ENCODE results near the gene GRK6. TPM values are rescaled to one million over a fixed set of nuclear protein-coding genes. Genes with fewer than 3 reads are reported as not detected.

GRK6 gene
- total and polyA plus RNA-seq, 9 of the 15 experiments (the other 6 are each of a cell fraction or from before 2014, with no cell fraction given): 0.63 to 122 (median 44.5) TPM

GRCh38 chr5:177474002-177474476 is 47.6 kb downstream of the GRK6 start:
- peak overlapping the region; percentile 24; the same call in 1 of the 3 replicates for H3K27ac ChIP-seq (ENCODE audit: extremely low read depth, low read depth, low read length)
- H3K4me1 ChIP-seq (replicated peaks in 1 of 2; ENCODE audit: control insufficient read depth in 2 of 2, insufficient read depth in 2 of 2, low read length in 2 of 2): peaks cover 25 to 67% of the 10 kb centered on the region in 2 experiments
- DNase-seq (ENCODE audit: extremely low read depth in 1 of 4, low spot score in 3 of 4): no peak
- H4K20me1 ChIP-seq (replicated peaks; ENCODE audit: control insufficient read depth, insufficient read depth, low read length): no peaks in the 10 kb centered on the region; the same call in 1 of the 2 replicates
- H3K79me2 ChIP-seq (ENCODE audit: control insufficient read depth, insufficient read depth, low read length): peaks cover 36% of the 10 kb centered on the region
- peak overlapping the region; percentile 78 for H2AFZ ChIP-seq (ENCODE audit: low read depth, low read length)
- no peak for FAIRE-seq
- peaks cover 16% of the 10 kb centered on the region; the same call in 1 of the 3 replicates for H3K36me3 ChIP-seq (ENCODE audit: control insufficient read depth, insufficient read depth, low read length)
- ChIA-PET POLR2A (interaction anchor here (0.7 to 1.7 kb wide), 5 partner anchors 11 to 26 kb away, joined by 3 to 10 read pairs (median 4); no protein-coding TSS in a partner anchor), CTCF (ENCODE audit: low intra/inter-chr PET ratio) (interaction anchor here (0.7 kb wide), 1 partner anchor 114 kb away, joined by 3 read pairs; no protein-coding TSS in a partner anchor)
- H3K9ac ChIP-seq (ENCODE audit: insufficient read depth in 1 of 2, low read depth in 2 of 2, low read length in 2 of 2): peak overlapping the region; percentile 42 to 70; a peak in 2 of 4 replicates
- intact Hi-C loops (cut with micrococcal nuclease) (no loop called here), in situ Hi-C loops (cut with MboI) (no loop called here)
- WGBS (ENCODE audit: insufficient coverage, low coverage, missing lambda C conversion rate): 38% methylated on average over 7 of the region's 7 CpGs
- no peak for ATAC-seq
- H3K9me1 ChIP-seq (ENCODE audit: control insufficient read depth, insufficient read depth, low read length): no peaks in the 10 kb centered on the region
- H3K27me3 ChIP-seq (ENCODE audit: control insufficient read depth in 2 of 2, insufficient read depth in 2 of 2, low read length in 2 of 2): no peaks in the 10 kb centered on the region
- no peaks in the 10 kb centered on the region for H3K9me3 ChIP-seq (replicated peaks; ENCODE audit: control insufficient read depth, insufficient read depth, low read depth, low read length)
- H3K4me3 ChIP-seq: no peak overlapping the region
- no TSS peak for BruUV-seq (replicated peaks)
- H3K4me2 ChIP-seq (ENCODE audit: insufficient read depth, low read length): peak overlapping the region; percentile 30
- TF ChIP-seq ARID2 (IDR thresholded peaks at IDR 0.05) (no peak), RBBP5 (IDR thresholded peaks at IDR 0.05; ENCODE audit: borderline replicate concordance, insufficient read depth, low read length, poor library complexity, severe bottlenecking) (peak; percentile 28), ESRRA (IDR thresholded peaks at IDR 0.05; ENCODE audit: borderline replicate concordance, low read depth) (no peak), GTF3C2 (IDR thresholded peaks at IDR 0.05; ENCODE audit: borderline replicate concordance, extremely low read depth, insufficient read length) (no peak)
- TF ChIP-seq, protein P1, sequence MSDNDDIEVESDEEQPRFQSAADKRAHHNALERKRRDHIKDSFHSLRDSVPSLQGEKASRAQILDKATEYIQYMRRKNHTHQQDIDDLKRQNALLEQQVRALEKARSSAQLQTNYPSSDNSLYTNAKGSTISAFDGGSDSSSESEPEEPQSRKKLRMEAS (CRISPR knock-in tag; IDR thresholded peaks at IDR 0.05): peak; percentile 56
- TF ChIP-seq, protein P2, sequence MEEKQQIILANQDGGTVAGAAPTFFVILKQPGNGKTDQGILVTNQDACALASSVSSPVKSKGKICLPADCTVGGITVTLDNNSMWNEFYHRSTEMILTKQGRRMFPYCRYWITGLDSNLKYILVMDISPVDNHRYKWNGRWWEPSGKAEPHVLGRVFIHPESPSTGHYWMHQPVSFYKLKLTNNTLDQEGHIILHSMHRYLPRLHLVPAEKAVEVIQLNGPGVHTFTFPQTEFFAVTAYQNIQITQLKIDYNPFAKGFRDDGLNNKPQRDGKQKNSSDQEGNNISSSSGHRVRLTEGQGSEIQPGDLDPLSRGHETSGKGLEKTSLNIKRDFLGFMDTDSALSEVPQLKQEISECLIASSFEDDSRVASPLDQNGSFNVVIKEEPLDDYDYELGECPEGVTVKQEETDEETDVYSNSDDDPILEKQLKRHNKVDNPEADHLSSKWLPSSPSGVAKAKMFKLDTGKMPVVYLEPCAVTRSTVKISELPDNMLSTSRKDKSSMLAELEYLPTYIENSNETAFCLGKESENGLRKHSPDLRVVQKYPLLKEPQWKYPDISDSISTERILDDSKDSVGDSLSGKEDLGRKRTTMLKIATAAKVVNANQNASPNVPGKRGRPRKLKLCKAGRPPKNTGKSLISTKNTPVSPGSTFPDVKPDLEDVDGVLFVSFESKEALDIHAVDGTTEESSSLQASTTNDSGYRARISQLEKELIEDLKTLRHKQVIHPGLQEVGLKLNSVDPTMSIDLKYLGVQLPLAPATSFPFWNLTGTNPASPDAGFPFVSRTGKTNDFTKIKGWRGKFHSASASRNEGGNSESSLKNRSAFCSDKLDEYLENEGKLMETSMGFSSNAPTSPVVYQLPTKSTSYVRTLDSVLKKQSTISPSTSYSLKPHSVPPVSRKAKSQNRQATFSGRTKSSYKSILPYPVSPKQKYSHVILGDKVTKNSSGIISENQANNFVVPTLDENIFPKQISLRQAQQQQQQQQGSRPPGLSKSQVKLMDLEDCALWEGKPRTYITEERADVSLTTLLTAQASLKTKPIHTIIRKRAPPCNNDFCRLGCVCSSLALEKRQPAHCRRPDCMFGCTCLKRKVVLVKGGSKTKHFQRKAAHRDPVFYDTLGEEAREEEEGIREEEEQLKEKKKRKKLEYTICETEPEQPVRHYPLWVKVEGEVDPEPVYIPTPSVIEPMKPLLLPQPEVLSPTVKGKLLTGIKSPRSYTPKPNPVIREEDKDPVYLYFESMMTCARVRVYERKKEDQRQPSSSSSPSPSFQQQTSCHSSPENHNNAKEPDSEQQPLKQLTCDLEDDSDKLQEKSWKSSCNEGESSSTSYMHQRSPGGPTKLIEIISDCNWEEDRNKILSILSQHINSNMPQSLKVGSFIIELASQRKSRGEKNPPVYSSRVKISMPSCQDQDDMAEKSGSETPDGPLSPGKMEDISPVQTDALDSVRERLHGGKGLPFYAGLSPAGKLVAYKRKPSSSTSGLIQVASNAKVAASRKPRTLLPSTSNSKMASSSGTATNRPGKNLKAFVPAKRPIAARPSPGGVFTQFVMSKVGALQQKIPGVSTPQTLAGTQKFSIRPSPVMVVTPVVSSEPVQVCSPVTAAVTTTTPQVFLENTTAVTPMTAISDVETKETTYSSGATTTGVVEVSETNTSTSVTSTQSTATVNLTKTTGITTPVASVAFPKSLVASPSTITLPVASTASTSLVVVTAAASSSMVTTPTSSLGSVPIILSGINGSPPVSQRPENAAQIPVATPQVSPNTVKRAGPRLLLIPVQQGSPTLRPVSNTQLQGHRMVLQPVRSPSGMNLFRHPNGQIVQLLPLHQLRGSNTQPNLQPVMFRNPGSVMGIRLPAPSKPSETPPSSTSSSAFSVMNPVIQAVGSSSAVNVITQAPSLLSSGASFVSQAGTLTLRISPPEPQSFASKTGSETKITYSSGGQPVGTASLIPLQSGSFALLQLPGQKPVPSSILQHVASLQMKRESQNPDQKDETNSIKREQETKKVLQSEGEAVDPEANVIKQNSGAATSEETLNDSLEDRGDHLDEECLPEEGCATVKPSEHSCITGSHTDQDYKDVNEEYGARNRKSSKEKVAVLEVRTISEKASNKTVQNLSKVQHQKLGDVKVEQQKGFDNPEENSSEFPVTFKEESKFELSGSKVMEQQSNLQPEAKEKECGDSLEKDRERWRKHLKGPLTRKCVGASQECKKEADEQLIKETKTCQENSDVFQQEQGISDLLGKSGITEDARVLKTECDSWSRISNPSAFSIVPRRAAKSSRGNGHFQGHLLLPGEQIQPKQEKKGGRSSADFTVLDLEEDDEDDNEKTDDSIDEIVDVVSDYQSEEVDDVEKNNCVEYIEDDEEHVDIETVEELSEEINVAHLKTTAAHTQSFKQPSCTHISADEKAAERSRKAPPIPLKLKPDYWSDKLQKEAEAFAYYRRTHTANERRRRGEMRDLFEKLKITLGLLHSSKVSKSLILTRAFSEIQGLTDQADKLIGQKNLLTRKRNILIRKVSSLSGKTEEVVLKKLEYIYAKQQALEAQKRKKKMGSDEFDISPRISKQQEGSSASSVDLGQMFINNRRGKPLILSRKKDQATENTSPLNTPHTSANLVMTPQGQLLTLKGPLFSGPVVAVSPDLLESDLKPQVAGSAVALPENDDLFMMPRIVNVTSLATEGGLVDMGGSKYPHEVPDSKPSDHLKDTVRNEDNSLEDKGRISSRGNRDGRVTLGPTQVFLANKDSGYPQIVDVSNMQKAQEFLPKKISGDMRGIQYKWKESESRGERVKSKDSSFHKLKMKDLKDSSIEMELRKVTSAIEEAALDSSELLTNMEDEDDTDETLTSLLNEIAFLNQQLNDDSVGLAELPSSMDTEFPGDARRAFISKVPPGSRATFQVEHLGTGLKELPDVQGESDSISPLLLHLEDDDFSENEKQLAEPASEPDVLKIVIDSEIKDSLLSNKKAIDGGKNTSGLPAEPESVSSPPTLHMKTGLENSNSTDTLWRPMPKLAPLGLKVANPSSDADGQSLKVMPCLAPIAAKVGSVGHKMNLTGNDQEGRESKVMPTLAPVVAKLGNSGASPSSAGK (IDR thresholded peaks at IDR 0.05): peak; percentile 81

Measured in K562 (cell line).